RWPE2 (cell line): ENCODE data around the gene RSRC1.

Source experiments
- ATAC-seq: fragments of 200-7000 bp; cut with Tn5 transposase; 3 replicates; pipeline ENCODE4 v1.9.1; 2021; ENCODE audit warnings: low read depth
- DNase-seq: peaks from one replicate; pipeline ENCODE4 v3.0.0-alpha.2; 2020; ENCODE audit warnings: low spot score
- H3K27ac ChIP-seq: fragments of 450-650 bp; 2 replicates; pipeline ENCODE4 v1.5.1; 2017; ENCODE audit warnings: mild to moderate bottlenecking; ENCODE audit not compliant: poor library complexity, severe bottlenecking
- H3K27me3 ChIP-seq: fragments of 250-450 bp; sonication (Bioruptor Pico); 2 replicates; pipeline ENCODE4 v1.5.1; 2021; ENCODE audit warnings: mild to moderate bottlenecking, moderate library complexity; ENCODE audit not compliant: insufficient read depth, poor library complexity, severe bottlenecking
- H3K36me3 ChIP-seq: fragments of 250-450 bp; sonication (Bioruptor Pico); 2 replicates; pipeline ENCODE4 v1.5.1; 2020; ENCODE audit warnings: low read depth, mild to moderate bottlenecking, moderate library complexity
- H3K4me1 ChIP-seq: fragments of 250-450 bp; sonication (Bioruptor Pico); 2 replicates; pipeline ENCODE4 v1.5.1; 2021; ENCODE audit warnings: mild to moderate bottlenecking, moderate library complexity; ENCODE audit not compliant: insufficient read depth, poor library complexity, severe bottlenecking
- H3K4me3 ChIP-seq: fragments of 250-450 bp; sonication (Bioruptor Pico); 2 replicates; pipeline ENCODE4 v1.5.1; 2021; ENCODE audit warnings: mild to moderate bottlenecking, moderate library complexity; ENCODE audit not compliant: severe bottlenecking
- H3K9me3 ChIP-seq: fragments of 250-450 bp; sonication (Bioruptor Pico); 2 replicates; pipeline ENCODE4 v1.5.1; 2021; ENCODE audit warnings: mild to moderate bottlenecking, moderate library complexity; ENCODE audit not compliant: severe bottlenecking
- CTCF ChIP-seq: fragments of 450-650 bp; IDR thresholded peaks from one replicate; pipeline ENCODE4 v1.5.1; 2017; ENCODE audit warnings: mild to moderate bottlenecking, moderate library complexity; ENCODE audit not compliant: poor library complexity, severe bottlenecking

RSRC1 gene

GRCh38 chr3:158559504-158559903 lies 449.6 kb downstream of the RSRC1 start:
- Histone ChIP-seq H3K4me3 (no peak overlapping the region), H3K27me3 (no peaks in the 10 kb centered on the region), H3K36me3 (no peaks in the 10 kb centered on the region), H3K9me3 (no peaks in the 10 kb centered on the region), H3K4me1 (no peaks in the 10 kb centered on the region), H3K27ac (no peak overlapping the region)
- TF ChIP-seq CTCF = no peak
- ATAC-seq (no peak), DNase-seq (no peak)

- no peaks in the 10 kb centered on the region for H3K27me3 ChIP-seq
- DNase-seq = no peak
- no peak for TF ChIP-seq CTCF
Measured at GRCh38 chr3:158560979-158561378, 451.1 kb downstream of the RSRC1 start.

GRCh38 chr3:158562674-158563073 lies 452.8 kb downstream of the RSRC1 start:
- no peak for TF ChIP-seq CTCF
- DNase-seq (no peak), ATAC-seq (no peak)
- Histone ChIP-seq H3K36me3 (no peaks in the 10 kb centered on the region), H3K4me3 (no peak overlapping the region), H3K9me3 (no peaks in the 10 kb centered on the region), H3K27ac (no peak overlapping the region), H3K27me3 (no peaks in the 10 kb centered on the region), H3K4me1 (no peaks in the 10 kb centered on the region)

More at GRCh38 chr3:158560979-158561378, 451.1 kb downstream of the RSRC1 start:
- Histone ChIP-seq H3K36me3 (no peaks in the 10 kb centered on the region), H3K4me1 (no peaks in the 10 kb centered on the region), H3K9me3 (no peaks in the 10 kb centered on the region), H3K4me3 (no peak overlapping the region), H3K27ac (no peak overlapping the region)
- ATAC-seq = no peak

- TF ChIP-seq CTCF = no peak
- Histone ChIP-seq H3K9me3 (no peaks in the 10 kb centered on the region), H3K4me1 (no peaks in the 10 kb centered on the region), H3K36me3 (no peaks in the 10 kb centered on the region), H3K27me3 (no peaks in the 10 kb centered on the region), H3K27ac (no peak overlapping the region), H3K4me3 (no peak overlapping the region)
- no peak for DNase-seq
- ATAC-seq = no peak
Measured at GRCh38 chr3:158563076-158563475, 453.2 kb downstream of the RSRC1 start.

DNA sequence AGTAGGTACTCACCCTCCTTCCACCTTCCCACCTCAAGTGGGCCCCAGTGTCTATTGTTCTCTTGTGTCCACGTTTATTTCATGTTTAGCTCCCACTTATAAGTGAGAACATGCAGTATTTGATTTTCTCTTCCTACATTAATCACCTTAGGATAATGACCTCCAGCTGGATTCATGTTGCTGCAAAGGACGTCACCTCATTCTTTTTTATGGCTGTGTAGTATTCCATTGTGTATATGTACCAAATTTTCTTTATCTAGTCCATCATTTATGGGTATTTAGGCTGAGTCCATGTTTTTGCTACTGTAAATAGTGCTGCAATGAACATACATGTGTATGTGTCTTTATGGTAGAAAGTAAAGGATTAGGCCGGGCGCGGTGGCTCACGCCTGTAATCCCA lies 455.2 kb downstream of the RSRC1 start:
- no peaks in the 10 kb centered on the region for H3K4me1 ChIP-seq
- ATAC-seq = no peak
- no peak overlapping the region for H3K4me3 ChIP-seq
- H3K27me3 ChIP-seq = no peaks in the 10 kb centered on the region
- DNase-seq = no peak
- no peaks in the 10 kb centered on the region for H3K36me3 ChIP-seq
- TF ChIP-seq CTCF = no peak
- no peaks in the 10 kb centered on the region for H3K9me3 ChIP-seq
- no peak overlapping the region for H3K27ac ChIP-seq
